Measurements from ENCODE around the gene ARHGAP22. TPM values are rescaled to one million over a fixed set of nuclear protein-coding genes. Genes with fewer than 3 reads are reported as not detected.

ARHGAP22 gene
- total and polyA plus RNA-seq, 4 donors, result 0.23 to 2.3 (median 0.54) TPM

GRCh38 chr10:48579251-48579960, 25.5 kb downstream of the ARHGAP22 start:
- Histone ChIP-seq H3K27me3 (ENCODE audit: control insufficient read depth in 4 of 4, insufficient read depth in 4 of 4, low read length in 3 of 4) (no peaks in the 10 kb centered on the region), H3K36me3 (ENCODE audit: control insufficient read depth in 4 of 4, insufficient read depth in 3 of 4, low read depth in 1 of 4, low read length in 3 of 4) (no peaks in the 10 kb centered on the region), H3K27ac (ENCODE audit: low read depth in 1 of 2, low read length in 2 of 2) (no peak overlapping the region), H3K4me1 (ENCODE audit: control insufficient read depth in 4 of 4, insufficient read depth in 4 of 4, low read length in 3 of 4) (no peaks in the 10 kb centered on the region), H3K4me3 (ENCODE audit: low read depth in 1 of 3, low read length in 3 of 3) (no peak overlapping the region), H3K9ac (ENCODE audit: low read depth in 1 of 2, low read length in 2 of 2) (no peak overlapping the region), H3K9me3 (ENCODE audit: control insufficient read depth in 4 of 4, low read length in 3 of 4) (no peaks in the 10 kb centered on the region)
- no peak for DNase-seq (ENCODE audit: low spot score)
- no peak for TF ChIP-seq SP1 (IDR thresholded peaks at IDR 0.05)
- no peak for TF ChIP-seq RXRA (IDR thresholded peaks at IDR 0.05)
- TF ChIP-seq NR2F2 (IDR thresholded peaks at IDR 0.05), result peak; percentile 60
- 65% methylated on average over 8 of the region's 8 CpGs for WGBS

GRCh38 chr10:48577158-48577557, 27.7 kb downstream of the ARHGAP22 start:
- no peaks in the 10 kb centered on the region for H3K9me3 ChIP-seq (ENCODE audit: control insufficient read depth in 4 of 4, low read length in 3 of 4)
- no peak overlapping the region for H3K27ac ChIP-seq (ENCODE audit: low read depth in 1 of 2, low read length in 2 of 2)
- H3K36me3 ChIP-seq (ENCODE audit: control insufficient read depth in 4 of 4, insufficient read depth in 3 of 4, low read depth in 1 of 4, low read length in 3 of 4), result no peaks in the 10 kb centered on the region
- H3K9ac ChIP-seq (ENCODE audit: low read depth in 1 of 2, low read length in 2 of 2), result no peak overlapping the region
- H3K27me3 ChIP-seq (ENCODE audit: control insufficient read depth in 4 of 4, insufficient read depth in 4 of 4, low read length in 3 of 4), result no peaks in the 10 kb centered on the region
- no peak for TF ChIP-seq REST (IDR thresholded peaks at IDR 0.05)
- TF ChIP-seq MAX (IDR thresholded peaks at IDR 0.05), result no peak
- TF ChIP-seq SP1 (IDR thresholded peaks at IDR 0.05), result no peak
- TF ChIP-seq NR2F2 (IDR thresholded peaks at IDR 0.05), result no peak
- TF ChIP-seq FOXA1 (IDR thresholded peaks at IDR 0.05), result no peak
- no peak for TF ChIP-seq ATF3 (IDR thresholded peaks at IDR 0.05)
- TF ChIP-seq RAD21 (IDR thresholded peaks at IDR 0.05), result no peak
- no peak for TF ChIP-seq ZBTB33 (IDR thresholded peaks at IDR 0.05)
- TF ChIP-seq FOXA2 (IDR thresholded peaks at IDR 0.05), result no peak
- no peak for TF ChIP-seq JUND (IDR thresholded peaks at IDR 0.05)
- no peak overlapping the region for H3K4me3 ChIP-seq (ENCODE audit: low read depth in 1 of 3, low read length in 3 of 3)
- no peaks in the 10 kb centered on the region for H3K4me1 ChIP-seq (ENCODE audit: control insufficient read depth in 4 of 4, insufficient read depth in 4 of 4, low read length in 3 of 4)
- DNase-seq (ENCODE audit: low spot score), result no peak
- 87% methylated on average over 5 of the region's 5 CpGs for WGBS

GRCh38 chr10:48576501-48576900, 28.4 kb downstream of the ARHGAP22 start:
- DNase-seq (ENCODE audit: low spot score), result no peak
- Histone ChIP-seq H3K36me3 (ENCODE audit: control insufficient read depth in 4 of 4, insufficient read depth in 3 of 4, low read depth in 1 of 4, low read length in 3 of 4) (no peaks in the 10 kb centered on the region), H3K27me3 (ENCODE audit: control insufficient read depth in 4 of 4, insufficient read depth in 4 of 4, low read length in 3 of 4) (no peaks in the 10 kb centered on the region), H3K9ac (ENCODE audit: low read depth in 1 of 2, low read length in 2 of 2) (no peak overlapping the region), H3K9me3 (ENCODE audit: control insufficient read depth in 4 of 4, low read length in 3 of 4) (no peaks in the 10 kb centered on the region), H3K27ac (ENCODE audit: low read depth in 1 of 2, low read length in 2 of 2) (no peak overlapping the region), H3K4me1 (ENCODE audit: control insufficient read depth in 4 of 4, insufficient read depth in 4 of 4, low read length in 3 of 4) (no peaks in the 10 kb centered on the region), H3K4me3 (ENCODE audit: low read depth in 1 of 3, low read length in 3 of 3) (no peak overlapping the region)
- WGBS, result 75% methylated on average over 2 of the region's 2 CpGs
- TF ChIP-seq RAD21 (IDR thresholded peaks at IDR 0.05) (no peak), CTCF (IDR thresholded peaks at IDR 0.05; ENCODE audit: low read depth, low read length, missing input control) (no peak), JUND (IDR thresholded peaks at IDR 0.05) (no peak), EGR1 (IDR thresholded peaks at IDR 0.05; ENCODE audit: low read depth in 2 of 2) (no peak), FOXA2 (IDR thresholded peaks at IDR 0.05) (no peak), NR2F2 (IDR thresholded peaks at IDR 0.05) (no peak), ZBTB33 (IDR thresholded peaks at IDR 0.05) (no peak), GABPA (IDR thresholded peaks at IDR 0.05 in 1 of 2, conservative IDR thresholded peaks at IDR 0.05 in 1 of 2) (no peak), ATF3 (IDR thresholded peaks at IDR 0.05) (no peak)
